Suprapubic skin (tissue), 4 donors: ENCODE measurements around the gene PREP. TPM values are rescaled to one million over a fixed set of nuclear protein-coding genes. Genes with fewer than 3 reads are reported as not detected.

ENCODE experiments used
- DNase-seq, 2 donors: peaks; one replicate each; pipeline ENCODE4 v3.0.0-alpha.2; 2019; ENCODE audit warnings: low spot score in 2 of 2
- H3K27ac ChIP-seq: fragments of 200-600 bp; sonication (generic); one replicate; pipeline ENCODE4 v1.5.1; 2019
- H3K27me3 ChIP-seq: fragments of 200-600 bp; sonication (generic); one replicate; pipeline ENCODE4 v1.5.1; 2019
- H3K36me3 ChIP-seq: fragments of 200-600 bp; sonication (generic); one replicate; pipeline ENCODE4 v1.5.1; 2019
- H3K4me1 ChIP-seq: fragments of 200-600 bp; sonication (generic); one replicate; pipeline ENCODE4 v1.5.1; 2019
- H3K4me3 ChIP-seq: fragments of 200-600 bp; sonication (generic); one replicate; pipeline ENCODE4 v1.5.1; 2019; ENCODE audit warnings: mild to moderate bottlenecking
- H3K9me3 ChIP-seq: fragments of 200-600 bp; sonication (generic); one replicate; pipeline ENCODE4 v1.5.1; 2019
- EP300 ChIP-seq: sonication (generic); formaldehyde crosslinking; IDR thresholded peaks from one replicate; pipeline ENCODE4 v1.6.1; 2017; ENCODE audit warnings: antibody characterized with exemption
- POLR2A ChIP-seq, 2 donors: fragments of 450-650 bp; IDR thresholded peaks; one replicate each; pipeline ENCODE4 v1.6.1; 2017; ENCODE audit warnings: antibody characterized with exemption in 2 of 2, mild to moderate bottlenecking in 2 of 2, moderate library complexity in 2 of 2
- POLR2AphosphoS5 ChIP-seq, 3 donors: sonication (generic); formaldehyde crosslinking; IDR thresholded peaks; one replicate each; pipeline ENCODE4 v1.6.1; 2017; ENCODE audit warnings: antibody characterized with exemption in 3 of 3
- WGBS: methylation state at CpG from one replicate; pipeline ENCODE4 v1.1.5; 2018; 5-methylcytosine and 5-hydroxymethylcytosine counted together
- total RNA-seq, 4 donors: library from RNA; depleted of rRNA; stranded (reverse); fragments of >200 nt; gene quantifications; one replicate each; pipeline ENCODE4 v1.1.0, GENCODE V29; 2016
- TF ChIP-seq, protein P1 (sequence below), 2 donors: fragments of 200-600 bp in 1 of 2; fragments of 450-650 bp in 1 of 2; sonication (generic) in 1 of 2; IDR thresholded peaks; one replicate each; pipeline ENCODE4 v1.5.1; 2016 to 2019; ENCODE audit warnings: antibody characterized with exemption in 2 of 2, mild to moderate bottlenecking in 1 of 2, moderate library complexity in 1 of 2

Gene PREP
- total RNA-seq, 4 donors from 2014 or later = 22.1 to 36.0 (median 30.3) TPM

DNA sequence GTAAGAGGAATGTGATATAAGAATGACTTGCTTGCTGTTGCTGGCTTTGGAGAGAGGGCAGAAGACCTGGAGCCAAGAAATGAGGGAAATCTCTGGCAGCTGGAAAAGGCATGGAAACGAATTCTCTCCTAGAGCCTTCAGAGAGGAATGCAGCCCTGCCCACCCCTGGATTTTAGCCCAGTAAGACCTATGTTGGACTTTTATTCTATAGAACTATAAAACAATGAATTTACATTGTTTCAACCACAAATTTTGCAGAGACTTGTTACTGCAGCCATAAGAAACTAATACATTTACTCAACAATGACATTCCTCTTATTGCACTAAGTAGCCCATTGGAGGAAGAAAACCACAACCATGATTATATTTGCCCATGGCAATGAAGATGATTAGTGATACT, 39.5 kb upstream of the PREP start:
- H3K27me3 ChIP-seq = no peaks in the 10 kb centered on the region
- DNase-seq = no peak
- no peaks in the 10 kb centered on the region for H3K9me3 ChIP-seq
- H3K4me1 ChIP-seq = no peaks in the 10 kb centered on the region
- H3K36me3 ChIP-seq = no peaks in the 10 kb centered on the region
- H3K4me3 ChIP-seq = no peak overlapping the region
- WGBS = 48% methylated on average over 1 of the region's 1 CpG
- TF ChIP-seq POLR2A (IDR thresholded peaks at IDR 0.05) (no peak), EP300 (no peak), POLR2AphosphoS5 (IDR thresholded peaks at IDR 0.05) (no peak)
- TF ChIP-seq, protein P1, sequence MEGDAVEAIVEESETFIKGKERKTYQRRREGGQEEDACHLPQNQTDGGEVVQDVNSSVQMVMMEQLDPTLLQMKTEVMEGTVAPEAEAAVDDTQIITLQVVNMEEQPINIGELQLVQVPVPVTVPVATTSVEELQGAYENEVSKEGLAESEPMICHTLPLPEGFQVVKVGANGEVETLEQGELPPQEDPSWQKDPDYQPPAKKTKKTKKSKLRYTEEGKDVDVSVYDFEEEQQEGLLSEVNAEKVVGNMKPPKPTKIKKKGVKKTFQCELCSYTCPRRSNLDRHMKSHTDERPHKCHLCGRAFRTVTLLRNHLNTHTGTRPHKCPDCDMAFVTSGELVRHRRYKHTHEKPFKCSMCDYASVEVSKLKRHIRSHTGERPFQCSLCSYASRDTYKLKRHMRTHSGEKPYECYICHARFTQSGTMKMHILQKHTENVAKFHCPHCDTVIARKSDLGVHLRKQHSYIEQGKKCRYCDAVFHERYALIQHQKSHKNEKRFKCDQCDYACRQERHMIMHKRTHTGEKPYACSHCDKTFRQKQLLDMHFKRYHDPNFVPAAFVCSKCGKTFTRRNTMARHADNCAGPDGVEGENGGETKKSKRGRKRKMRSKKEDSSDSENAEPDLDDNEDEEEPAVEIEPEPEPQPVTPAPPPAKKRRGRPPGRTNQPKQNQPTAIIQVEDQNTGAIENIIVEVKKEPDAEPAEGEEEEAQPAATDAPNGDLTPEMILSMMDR (IDR thresholded peaks at IDR 0.05) = no peak
- H3K27ac ChIP-seq = no peak overlapping the region

GRCh38 chr6:105437236-105437635, 34.4 kb upstream of the PREP start:
- no peak for DNase-seq
- no peaks in the 10 kb centered on the region for H3K36me3 ChIP-seq
- WGBS = 68% methylated on average over 2 of the region's 2 CpGs
- H3K4me3 ChIP-seq = no peak overlapping the region
- H3K9me3 ChIP-seq = no peaks in the 10 kb centered on the region
- H3K27me3 ChIP-seq = no peaks in the 10 kb centered on the region
- H3K4me1 ChIP-seq = no peaks in the 10 kb centered on the region
- TF ChIP-seq POLR2A (IDR thresholded peaks at IDR 0.05) (no peak), POLR2AphosphoS5 (IDR thresholded peaks at IDR 0.05) (no peak)
- TF ChIP-seq, protein P1 (IDR thresholded peaks at IDR 0.05) = no peak
- no peak overlapping the region for H3K27ac ChIP-seq

GRCh38 chr6:105433723-105434122, 30.8 kb upstream of the PREP start:
- DNase-seq = no peak
- Histone ChIP-seq H3K9me3 (no peaks in the 10 kb centered on the region), H3K4me3 (no peak overlapping the region), H3K4me1 (no peaks in the 10 kb centered on the region), H3K27me3 (no peaks in the 10 kb centered on the region), H3K27ac (no peak overlapping the region), H3K36me3 (no peaks in the 10 kb centered on the region)
- TF ChIP-seq EP300 (no peak), POLR2AphosphoS5 (IDR thresholded peaks at IDR 0.05) (no peak), POLR2A (IDR thresholded peaks at IDR 0.05) (no peak)
- TF ChIP-seq, protein P1 (IDR thresholded peaks at IDR 0.05) = no peak
- WGBS = 71% methylated on average over 3 of the region's 3 CpGs

- peaks cover 5% of the 10 kb centered on the region for H3K4me1 ChIP-seq
- no peaks in the 10 kb centered on the region for H3K36me3 ChIP-seq
- WGBS = 33% methylated on average over 3 of the region's 3 CpGs
- H3K4me3 ChIP-seq = no peak overlapping the region
- H3K27ac ChIP-seq = no peak overlapping the region
- TF ChIP-seq POLR2AphosphoS5 (IDR thresholded peaks at IDR 0.05) = no peak
- TF ChIP-seq, protein P1 (IDR thresholded peaks at IDR 0.05) = no peak
- DNase-seq = no peak
- no peaks in the 10 kb centered on the region for H3K27me3 ChIP-seq
- no peaks in the 10 kb centered on the region for H3K9me3 ChIP-seq
Measured at GRCh38 chr6:105432797-105433196, 29.9 kb upstream of the PREP start.

DNA sequence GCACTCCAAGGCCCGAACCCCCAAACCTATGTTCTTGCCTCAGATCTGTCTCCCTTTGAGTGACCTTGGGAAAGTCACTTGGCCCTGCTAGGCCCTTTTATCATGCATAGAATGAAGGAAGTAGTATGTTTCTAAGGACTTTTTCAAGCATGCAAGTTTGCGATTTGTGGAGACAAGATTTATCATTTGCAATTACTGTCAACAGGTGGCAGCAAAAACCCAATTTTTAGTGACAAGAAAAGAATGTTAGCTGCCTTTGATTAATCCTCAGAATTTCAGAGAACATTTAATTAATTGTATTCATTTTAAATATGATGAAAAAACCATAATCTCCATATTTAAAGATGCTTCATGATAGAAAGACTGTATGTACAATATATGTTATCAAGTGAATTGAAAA, 28.3 kb upstream of the PREP start:
- Histone ChIP-seq H3K27ac (no peak overlapping the region), H3K9me3 (no peaks in the 10 kb centered on the region), H3K27me3 (no peaks in the 10 kb centered on the region), H3K36me3 (no peaks in the 10 kb centered on the region), H3K4me1 (peaks cover 5% of the 10 kb centered on the region), H3K4me3 (no peak overlapping the region)
- TF ChIP-seq EP300 = no peak
- TF ChIP-seq, protein P1 (IDR thresholded peaks at IDR 0.05) = peak; percentile 37 to 42
- no peak for DNase-seq
- 18% methylated on average over 2 of the region's 2 CpGs for WGBS
